Measurements from ENCODE around the gene POMGNT2.

Gene POMGNT2

DNA sequence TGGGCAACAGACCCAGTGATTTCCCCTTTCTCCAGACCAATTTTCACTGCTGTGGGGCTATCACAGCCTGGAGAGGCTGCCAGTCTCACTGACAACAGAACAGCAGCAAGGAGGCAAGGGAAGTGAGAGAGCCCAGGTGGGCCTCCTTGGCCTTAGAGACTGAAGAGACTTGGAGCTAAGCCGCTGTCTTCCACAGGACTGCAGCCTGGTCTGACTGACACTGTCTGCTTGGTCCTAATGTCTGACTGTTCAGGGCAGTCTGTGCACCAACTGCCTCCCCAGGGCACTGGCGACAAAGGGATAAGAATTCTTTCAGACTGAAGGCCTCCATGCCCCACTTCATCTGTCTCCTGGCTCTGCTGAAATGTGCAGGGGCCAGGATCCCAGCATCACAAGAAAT lies 11.5 kb downstream of the POMGNT2 start:
- no peaks in the 10 kb centered on the region for H3K36me3 ChIP-seq
- H3K27ac ChIP-seq, result no peak overlapping the region
- no peaks in the 10 kb centered on the region for H3K27me3 ChIP-seq
- H3K9me3 ChIP-seq, result no peaks in the 10 kb centered on the region
- no peaks in the 10 kb centered on the region for H3K4me1 ChIP-seq (ENCODE audit: control insufficient read depth in 1 of 2, insufficient read depth in 1 of 2, low read depth in 1 of 2, low read length in 1 of 2)
- H3K4me3 ChIP-seq (ENCODE audit: low read depth in 1 of 2, low read length in 1 of 2), result no peak overlapping the region
- TF ChIP-seq, protein P1, sequence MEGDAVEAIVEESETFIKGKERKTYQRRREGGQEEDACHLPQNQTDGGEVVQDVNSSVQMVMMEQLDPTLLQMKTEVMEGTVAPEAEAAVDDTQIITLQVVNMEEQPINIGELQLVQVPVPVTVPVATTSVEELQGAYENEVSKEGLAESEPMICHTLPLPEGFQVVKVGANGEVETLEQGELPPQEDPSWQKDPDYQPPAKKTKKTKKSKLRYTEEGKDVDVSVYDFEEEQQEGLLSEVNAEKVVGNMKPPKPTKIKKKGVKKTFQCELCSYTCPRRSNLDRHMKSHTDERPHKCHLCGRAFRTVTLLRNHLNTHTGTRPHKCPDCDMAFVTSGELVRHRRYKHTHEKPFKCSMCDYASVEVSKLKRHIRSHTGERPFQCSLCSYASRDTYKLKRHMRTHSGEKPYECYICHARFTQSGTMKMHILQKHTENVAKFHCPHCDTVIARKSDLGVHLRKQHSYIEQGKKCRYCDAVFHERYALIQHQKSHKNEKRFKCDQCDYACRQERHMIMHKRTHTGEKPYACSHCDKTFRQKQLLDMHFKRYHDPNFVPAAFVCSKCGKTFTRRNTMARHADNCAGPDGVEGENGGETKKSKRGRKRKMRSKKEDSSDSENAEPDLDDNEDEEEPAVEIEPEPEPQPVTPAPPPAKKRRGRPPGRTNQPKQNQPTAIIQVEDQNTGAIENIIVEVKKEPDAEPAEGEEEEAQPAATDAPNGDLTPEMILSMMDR (IDR thresholded peaks at IDR 0.05), result no peak

DNA sequence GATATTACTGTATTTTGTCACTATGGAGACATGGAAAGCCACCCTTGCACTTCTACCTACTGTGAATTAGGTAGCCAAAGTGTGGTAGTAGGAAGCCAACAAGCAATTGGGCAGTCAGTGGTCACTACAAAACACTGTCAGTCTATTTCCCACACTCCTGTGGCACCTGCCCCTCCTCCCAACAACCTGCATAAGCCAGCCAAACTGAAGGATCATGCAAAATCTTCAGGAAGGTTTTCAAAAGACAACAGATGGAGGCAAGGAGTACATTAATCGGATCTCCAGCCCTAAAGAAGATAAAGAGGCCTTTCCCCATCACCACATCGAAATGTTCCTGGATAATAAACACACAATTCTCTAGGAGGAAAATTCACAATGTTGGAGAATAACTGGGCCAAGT lies 11.9 kb downstream of the POMGNT2 start:
- Histone ChIP-seq H3K27me3 (no peaks in the 10 kb centered on the region), H3K36me3 (no peaks in the 10 kb centered on the region), H3K4me1 (ENCODE audit: control insufficient read depth in 1 of 2, insufficient read depth in 1 of 2, low read depth in 1 of 2, low read length in 1 of 2) (no peaks in the 10 kb centered on the region), H3K9me3 (no peaks in the 10 kb centered on the region), H3K4me3 (ENCODE audit: low read depth in 1 of 2, low read length in 1 of 2) (no peak overlapping the region), H3K27ac (no peak overlapping the region)
- TF ChIP-seq, protein P1 (IDR thresholded peaks at IDR 0.05), result no peak

DNA sequence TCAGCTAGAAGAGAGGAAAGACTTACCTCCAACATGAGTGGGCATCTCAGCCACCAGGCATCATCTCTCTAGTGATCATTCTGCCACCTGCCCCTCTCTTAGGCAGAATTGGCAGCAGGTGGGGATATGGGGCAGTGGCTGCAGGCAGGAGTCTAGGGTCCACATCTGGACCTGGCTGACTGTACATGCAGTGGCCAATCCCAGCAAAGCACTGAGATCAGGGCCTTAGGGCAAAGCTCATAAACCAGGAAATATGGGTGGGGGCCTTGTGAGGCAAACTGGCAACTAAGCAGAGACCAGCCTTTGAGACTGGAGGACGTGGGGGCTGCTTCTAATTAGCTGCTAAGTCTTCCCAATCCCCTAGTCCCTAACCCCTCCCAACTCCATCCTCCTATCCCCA lies 12.9 kb downstream of the POMGNT2 start:
- TF ChIP-seq, protein P1 (IDR thresholded peaks at IDR 0.05), result no peak
- Histone ChIP-seq H3K27ac (no peak overlapping the region), H3K27me3 (no peaks in the 10 kb centered on the region), H3K4me1 (ENCODE audit: control insufficient read depth in 1 of 2, insufficient read depth in 1 of 2, low read depth in 1 of 2, low read length in 1 of 2) (no peaks in the 10 kb centered on the region), H3K4me3 (ENCODE audit: low read depth in 1 of 2, low read length in 1 of 2) (no peak overlapping the region), H3K36me3 (no peaks in the 10 kb centered on the region), H3K9me3 (no peaks in the 10 kb centered on the region)

DNA sequence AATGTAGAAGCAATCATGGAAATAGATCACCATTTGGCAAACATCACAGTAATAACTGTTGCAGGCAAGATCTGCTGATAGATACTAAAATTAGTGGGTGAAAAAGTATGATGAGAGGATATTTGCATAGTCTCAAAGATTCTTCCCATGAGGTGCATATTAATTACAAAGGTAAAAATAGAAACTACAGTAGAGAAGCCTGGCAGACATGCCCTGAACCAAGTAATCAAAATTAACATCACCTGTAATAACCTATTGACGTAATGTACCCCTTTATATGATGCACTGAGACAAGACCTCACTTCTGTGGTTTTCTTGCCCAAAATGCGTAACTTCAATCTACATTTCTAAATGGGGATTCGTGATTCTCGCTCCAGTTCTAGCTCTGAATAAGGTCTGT lies 14.4 kb downstream of the POMGNT2 start:
- H3K4me1 ChIP-seq (ENCODE audit: control insufficient read depth in 1 of 2, insufficient read depth in 1 of 2, low read depth in 1 of 2, low read length in 1 of 2), result no peaks in the 10 kb centered on the region
- H3K9me3 ChIP-seq, result no peaks in the 10 kb centered on the region
- H3K4me3 ChIP-seq (ENCODE audit: low read depth in 1 of 2, low read length in 1 of 2), result no peak overlapping the region
- H3K36me3 ChIP-seq, result no peaks in the 10 kb centered on the region
- H3K27me3 ChIP-seq, result no peaks in the 10 kb centered on the region
- H3K27ac ChIP-seq, result no peak overlapping the region
- TF ChIP-seq, protein P1 (IDR thresholded peaks at IDR 0.05), result no peak

DNA sequence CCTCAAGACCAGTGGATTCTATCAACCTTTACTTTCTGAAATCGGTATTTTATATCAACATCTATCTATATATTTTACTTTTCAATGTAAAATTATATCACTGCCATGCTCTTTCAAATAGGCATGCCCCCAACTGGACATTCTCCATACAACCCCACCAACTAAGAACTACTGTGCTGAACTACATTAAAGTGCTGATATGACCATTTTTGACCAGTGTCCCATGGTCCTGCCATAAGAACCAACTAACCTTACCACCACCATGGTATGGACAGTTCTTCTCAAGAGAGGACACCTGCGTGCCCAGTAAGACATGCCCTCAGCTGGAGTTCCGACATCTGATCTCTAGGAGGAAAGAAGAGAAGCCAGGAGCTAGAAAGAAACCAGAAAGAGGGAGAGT lies 15.6 kb downstream of the POMGNT2 start:
- H3K4me3 ChIP-seq (ENCODE audit: low read depth in 1 of 2, low read length in 1 of 2), result no peak overlapping the region
- H3K4me1 ChIP-seq (ENCODE audit: control insufficient read depth in 1 of 2, insufficient read depth in 1 of 2, low read depth in 1 of 2, low read length in 1 of 2), result no peaks in the 10 kb centered on the region
- TF ChIP-seq, protein P1 (IDR thresholded peaks at IDR 0.05), result no peak

DNA sequence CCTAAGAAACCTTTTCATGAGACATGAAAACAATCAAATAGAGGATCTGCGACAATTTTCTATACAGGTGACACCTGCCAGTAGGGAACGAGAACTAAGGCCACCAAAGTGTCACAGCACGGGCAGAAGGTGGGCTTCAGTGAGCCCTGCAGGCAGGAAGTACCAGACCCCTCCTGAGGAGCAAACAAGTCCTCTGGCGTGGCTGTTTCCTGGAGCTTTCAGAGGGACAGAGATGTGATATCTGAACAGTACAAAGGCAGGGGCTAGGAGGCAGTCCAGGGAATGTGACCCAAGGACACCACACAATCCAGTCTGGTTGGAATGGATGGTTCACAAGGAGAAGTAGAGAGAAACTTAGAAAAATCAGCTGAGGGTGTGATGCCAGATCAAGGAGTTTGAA lies 16.8 kb downstream of the POMGNT2 start:
- Histone ChIP-seq H3K4me3 (ENCODE audit: low read depth in 1 of 2, low read length in 1 of 2) (no peak overlapping the region), H3K27ac (no peak overlapping the region), H3K36me3 (no peaks in the 10 kb centered on the region), H3K9me3 (no peaks in the 10 kb centered on the region), H3K4me1 (ENCODE audit: control insufficient read depth in 1 of 2, insufficient read depth in 1 of 2, low read depth in 1 of 2, low read length in 1 of 2) (no peaks in the 10 kb centered on the region), H3K27me3 (no peaks in the 10 kb centered on the region)
- TF ChIP-seq, protein P1 (IDR thresholded peaks at IDR 0.05), result no peak

More for the DNA sequence above, 15.6 kb downstream of the POMGNT2 start:
- Histone ChIP-seq H3K36me3 (no peaks in the 10 kb centered on the region), H3K27me3 (no peaks in the 10 kb centered on the region), H3K9me3 (no peaks in the 10 kb centered on the region), H3K27ac (no peak overlapping the region)

All from neutrophil (primary cell).